ENCODE data around the gene SPDYC.

DNA sequence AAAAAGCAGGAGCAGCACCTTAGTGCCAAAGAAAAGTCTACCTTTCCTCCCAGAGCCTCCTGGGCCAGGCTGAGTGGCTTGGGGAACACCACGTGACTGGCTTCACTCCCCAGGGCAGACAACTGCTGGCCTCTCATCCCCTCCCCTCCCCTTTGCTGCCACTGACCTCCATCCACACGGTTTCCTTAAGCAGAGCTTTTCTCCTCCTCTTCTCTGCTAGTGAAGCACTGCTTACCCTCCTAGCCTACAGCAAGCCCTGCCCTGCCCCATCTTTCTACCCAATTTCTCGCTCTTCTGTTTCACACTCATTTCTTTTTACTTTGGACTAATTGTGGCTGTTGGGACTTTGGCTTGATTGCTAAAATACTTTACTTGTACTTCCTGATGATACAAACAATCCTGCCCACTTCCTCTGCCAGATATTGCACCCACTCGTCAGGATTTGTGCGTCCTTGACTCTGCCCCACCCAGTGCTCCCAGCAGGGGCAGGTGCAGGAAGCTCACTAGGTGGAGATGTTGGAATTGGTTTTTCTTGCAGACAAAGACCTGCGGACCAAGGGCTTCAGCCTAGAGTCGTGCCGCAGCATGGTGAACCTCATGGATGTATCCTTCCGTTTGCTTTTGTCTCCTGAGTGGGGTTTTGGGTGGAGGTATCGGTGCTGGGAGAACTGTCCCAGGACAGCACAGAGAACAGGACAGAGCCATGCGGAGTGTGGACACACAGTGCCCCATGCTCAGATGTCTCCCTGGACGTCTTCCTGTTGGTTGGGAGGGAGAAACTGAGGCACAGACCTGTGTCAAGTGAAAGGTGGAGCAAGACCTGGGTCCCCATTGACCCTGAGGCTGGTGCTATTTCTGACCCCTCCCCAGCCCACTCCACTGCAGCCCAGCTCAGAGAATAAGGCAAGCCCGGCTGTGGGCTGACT is 39.0 kb downstream of the SPDYC start:
- TF ChIP-seq, protein P1, sequence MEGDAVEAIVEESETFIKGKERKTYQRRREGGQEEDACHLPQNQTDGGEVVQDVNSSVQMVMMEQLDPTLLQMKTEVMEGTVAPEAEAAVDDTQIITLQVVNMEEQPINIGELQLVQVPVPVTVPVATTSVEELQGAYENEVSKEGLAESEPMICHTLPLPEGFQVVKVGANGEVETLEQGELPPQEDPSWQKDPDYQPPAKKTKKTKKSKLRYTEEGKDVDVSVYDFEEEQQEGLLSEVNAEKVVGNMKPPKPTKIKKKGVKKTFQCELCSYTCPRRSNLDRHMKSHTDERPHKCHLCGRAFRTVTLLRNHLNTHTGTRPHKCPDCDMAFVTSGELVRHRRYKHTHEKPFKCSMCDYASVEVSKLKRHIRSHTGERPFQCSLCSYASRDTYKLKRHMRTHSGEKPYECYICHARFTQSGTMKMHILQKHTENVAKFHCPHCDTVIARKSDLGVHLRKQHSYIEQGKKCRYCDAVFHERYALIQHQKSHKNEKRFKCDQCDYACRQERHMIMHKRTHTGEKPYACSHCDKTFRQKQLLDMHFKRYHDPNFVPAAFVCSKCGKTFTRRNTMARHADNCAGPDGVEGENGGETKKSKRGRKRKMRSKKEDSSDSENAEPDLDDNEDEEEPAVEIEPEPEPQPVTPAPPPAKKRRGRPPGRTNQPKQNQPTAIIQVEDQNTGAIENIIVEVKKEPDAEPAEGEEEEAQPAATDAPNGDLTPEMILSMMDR (conservative IDR thresholded peaks at IDR 0.05; ENCODE audit: low read depth in 2 of 2), result no peak
- no peak for TF ChIP-seq EZH2 (IDR thresholded peaks at IDR 0.05; ENCODE audit: low read depth, unreplicated experiment)
